ENCODE data around the gene FGF5. TPM values are rescaled to one million over a fixed set of nuclear protein-coding genes. Genes with fewer than 3 reads are reported as not detected.
"Not testable (repeated sequence)": the region's sequence is repeated elsewhere in the genome, so short reads cannot be mapped to it uniquely, and the experiment has no call there.

The FGF5 gene
- polyA plus RNA-seq, 1 donor = 0.03 TPM

DNA sequence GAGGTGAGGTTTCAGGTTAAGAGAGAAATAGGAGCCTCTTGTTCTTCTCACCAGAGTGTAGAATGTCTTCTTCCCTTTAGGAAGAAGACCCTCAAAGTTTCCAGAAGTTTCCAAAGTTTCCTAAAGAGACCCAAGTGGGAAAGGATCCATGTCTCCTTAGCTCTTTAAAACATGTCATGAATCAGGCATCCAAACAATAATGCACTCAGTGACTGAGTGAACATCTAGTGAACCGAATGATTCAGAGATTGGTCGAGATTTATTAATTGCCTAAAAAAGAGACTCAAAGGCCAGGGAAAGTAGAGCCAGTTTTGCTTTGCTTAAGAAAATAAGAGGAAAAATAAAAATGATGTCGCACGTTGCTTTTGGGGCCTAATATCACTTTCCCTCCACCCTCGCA, 29.4 kb downstream of the FGF5 start:
- DNase-seq = no peak

GRCh38 chr4:80301884-80302283, 35.4 kb downstream of the FGF5 start:
- DNase-seq = no peak

GRCh38 chr4:80302616-80303223, 36.3 kb downstream of the FGF5 start:
- no peak for DNase-seq

- DNase-seq = no peak
These were observed 39.0 kb downstream of the FGF5 start for GRCh38 chr4:80305466-80305865.

GRCh38 chr4:80306260-80306659, 39.8 kb downstream of the FGF5 start:
- DNase-seq = no peak

DNA sequence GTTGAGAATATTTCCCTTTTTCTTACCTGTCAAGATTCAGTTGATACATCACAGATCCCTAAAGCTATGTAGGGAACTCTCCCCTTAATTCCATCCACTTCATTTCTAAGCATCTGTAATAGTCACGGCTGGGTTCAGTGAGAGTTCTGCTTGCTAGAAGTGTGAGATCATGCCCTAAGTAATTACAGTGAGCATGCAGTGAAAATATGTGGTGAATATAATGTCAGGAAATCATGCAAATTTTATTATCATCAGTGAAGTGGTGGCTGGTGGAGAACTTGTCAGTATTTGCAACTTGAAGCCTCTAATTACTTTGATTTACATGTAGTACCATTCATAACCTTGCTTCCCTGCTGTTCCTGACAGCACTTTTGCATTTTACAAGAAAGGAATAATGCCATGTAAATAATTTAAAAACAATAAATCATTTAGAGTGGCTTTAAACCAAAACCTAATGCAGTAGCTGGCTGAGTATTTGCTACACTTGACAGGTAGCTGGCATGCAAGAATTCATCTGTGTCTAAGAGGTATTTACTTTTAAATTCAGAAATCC, 40.8 kb downstream of the FGF5 start:
- no peak for DNase-seq

DNA sequence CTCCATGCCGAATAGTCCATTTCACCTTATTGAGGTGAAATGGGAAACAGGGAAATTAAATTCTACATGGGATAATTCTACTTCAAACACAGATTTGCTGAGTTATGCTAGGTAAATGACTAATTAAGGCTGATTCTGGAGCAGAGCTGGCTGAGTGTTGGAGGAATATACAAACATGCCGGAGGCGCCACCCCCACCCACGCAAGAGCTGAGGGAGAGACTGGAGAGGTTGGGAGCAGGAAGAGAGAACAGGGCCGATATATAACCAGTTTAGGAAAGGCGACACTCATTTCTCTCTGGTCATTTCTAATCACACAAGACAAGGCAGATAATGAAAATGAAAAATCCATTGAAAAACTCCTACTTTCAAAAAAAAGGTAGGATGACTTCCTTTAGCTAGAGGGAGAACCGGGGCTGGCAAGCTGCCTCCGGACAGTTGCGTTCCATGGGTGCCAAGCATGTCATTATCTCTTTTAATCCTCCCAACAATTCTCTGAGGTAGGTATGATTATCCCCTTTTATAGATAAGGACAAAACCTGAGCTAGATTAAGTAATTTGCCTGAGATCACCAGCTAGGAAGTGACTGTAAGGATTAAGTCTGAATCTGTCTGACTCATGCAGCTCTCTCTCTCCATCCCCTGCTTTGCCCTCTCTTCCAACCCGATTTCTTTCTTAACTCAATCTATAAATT, 41.5 kb downstream of the FGF5 start:
- no peak for DNase-seq

GRCh38 chr4:80308466-80308822, 42.0 kb downstream of the FGF5 start:
- DNase-seq = no peak

GRCh38 chr4:80309294-80310004, 43.0 kb downstream of the FGF5 start:
- no peak for DNase-seq

DNA sequence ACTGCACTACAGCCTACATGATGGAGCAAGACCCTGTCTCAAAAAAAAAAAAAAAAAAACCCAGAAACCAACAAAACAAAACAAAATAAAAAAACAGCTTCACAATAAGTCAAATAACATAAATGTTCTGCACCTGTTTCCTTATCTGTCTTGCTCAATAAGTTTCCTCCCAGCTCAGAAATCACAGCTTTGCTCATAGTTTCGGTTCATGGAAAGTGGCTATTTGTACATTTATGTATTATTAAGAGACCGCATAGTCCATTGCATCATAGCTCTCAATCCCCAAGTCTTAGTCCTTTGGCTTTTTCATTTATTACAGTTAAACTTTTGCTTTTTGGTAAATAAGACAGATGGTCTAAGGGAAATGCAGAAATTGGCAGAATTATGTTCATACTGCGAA, 44.7 kb downstream of the FGF5 start:
- no peak for DNase-seq

DNA sequence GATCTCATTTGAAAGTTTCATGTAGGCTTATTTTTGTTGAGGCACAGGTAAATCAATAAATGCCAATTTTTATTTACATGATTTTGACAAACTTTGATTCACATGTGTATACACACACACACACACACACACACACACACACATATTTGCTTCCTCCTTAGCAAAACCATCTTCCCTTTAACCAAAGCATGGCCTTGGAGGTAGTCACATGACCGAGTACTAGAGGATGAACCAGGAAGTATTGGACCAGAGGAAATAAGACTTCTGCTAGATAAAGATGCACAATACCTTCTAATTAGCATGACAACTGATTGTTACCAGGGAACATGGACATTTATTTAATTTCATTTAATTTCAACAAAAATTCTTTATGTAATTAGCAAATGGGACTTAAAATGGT, 45.7 kb downstream of the FGF5 start:
- no peak for DNase-seq

DNA sequence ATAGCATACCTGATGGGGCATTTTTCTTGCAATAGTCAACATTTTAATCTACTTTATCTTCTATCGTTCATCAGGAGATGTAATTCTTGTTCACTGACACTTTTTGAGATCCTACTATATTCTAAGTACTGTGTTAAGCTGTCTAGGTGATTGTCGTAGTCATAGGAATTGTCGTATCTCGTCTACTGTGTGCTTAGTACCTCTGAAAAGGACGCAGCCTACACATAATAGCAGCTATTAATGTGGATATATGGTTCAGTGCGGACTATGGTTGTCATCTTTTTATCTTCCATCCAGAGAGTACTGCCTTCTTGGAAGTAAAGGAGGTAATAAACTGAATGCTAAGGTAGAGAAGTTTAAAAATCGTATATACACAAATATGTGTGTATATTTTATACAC, 47.2 kb downstream of the FGF5 start:
- no peak for DNase-seq

DNA sequence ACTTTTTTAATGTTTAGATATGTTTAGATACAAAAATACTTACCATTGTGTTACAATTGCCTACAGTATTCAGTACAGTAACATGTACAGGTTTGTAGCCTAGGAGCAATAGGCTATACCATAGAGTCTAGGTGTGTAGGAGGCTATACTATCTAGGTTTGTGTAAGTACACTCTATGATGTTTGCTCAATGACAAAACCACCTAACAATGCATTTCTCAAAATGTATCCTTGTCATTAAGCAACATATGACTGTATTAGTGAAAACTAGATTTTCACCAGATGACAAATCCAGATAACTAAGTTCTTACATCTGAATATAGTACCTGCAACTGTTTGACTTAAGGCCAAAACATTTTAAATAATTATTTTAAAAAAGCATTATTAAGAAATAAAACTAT, 49.4 kb downstream of the FGF5 start:
- DNase-seq = not testable (repeated sequence)

DNA sequence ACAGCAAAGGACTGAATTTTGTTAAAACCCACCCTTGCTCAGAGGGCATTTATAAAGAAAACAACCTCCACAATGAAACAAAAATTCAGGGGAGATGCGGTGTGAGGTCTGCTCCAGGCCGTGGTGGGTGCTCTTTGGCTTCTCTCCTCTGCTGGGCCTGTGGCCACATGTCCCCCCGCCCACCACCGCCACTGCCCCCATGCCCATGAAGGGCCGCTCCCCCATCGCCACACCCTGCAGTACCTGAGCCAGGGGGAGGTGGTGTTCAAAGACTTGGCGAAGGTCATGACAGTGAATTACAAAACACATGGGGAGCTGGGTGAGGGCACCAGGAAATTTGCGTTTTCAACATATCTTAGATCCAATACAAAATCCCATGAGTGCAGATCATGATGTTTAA, 54.9 kb downstream of the FGF5 start:
- DNase-seq = no peak

DNA sequence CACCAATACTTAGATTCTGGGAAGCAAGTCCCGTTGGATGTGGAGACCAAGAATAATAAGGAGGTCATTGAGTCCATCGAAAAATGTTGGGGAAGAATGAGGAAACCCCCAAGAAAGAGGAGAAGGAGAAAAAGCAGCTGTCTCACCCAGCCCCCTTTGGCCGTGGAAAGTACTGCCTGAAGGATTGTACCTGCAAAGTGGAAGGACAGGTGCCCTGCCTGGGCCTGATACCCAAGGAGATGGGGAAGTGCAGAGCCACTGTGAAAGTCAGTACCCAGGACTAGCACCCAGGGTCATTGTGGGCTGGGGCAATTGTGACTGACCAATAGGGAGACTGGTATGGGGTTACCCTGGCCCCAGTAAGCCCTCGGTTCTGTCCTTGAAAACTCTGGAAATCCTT, 55.3 kb downstream of the FGF5 start:
- no peak for DNase-seq

- no peak for DNase-seq
These were observed 56.3 kb downstream of the FGF5 start for GRCh38 chr4:80322716-80323115.

GRCh38 chr4:80324171-80324570, 57.7 kb downstream of the FGF5 start:
- DNase-seq = no peak

GRCh38 chr4:80331693-80332092, 65.2 kb downstream of the FGF5 start:
- no peak for DNase-seq

GRCh38 chr4:80333121-80333520, 66.7 kb downstream of the FGF5 start:
- DNase-seq = no peak

DNA sequence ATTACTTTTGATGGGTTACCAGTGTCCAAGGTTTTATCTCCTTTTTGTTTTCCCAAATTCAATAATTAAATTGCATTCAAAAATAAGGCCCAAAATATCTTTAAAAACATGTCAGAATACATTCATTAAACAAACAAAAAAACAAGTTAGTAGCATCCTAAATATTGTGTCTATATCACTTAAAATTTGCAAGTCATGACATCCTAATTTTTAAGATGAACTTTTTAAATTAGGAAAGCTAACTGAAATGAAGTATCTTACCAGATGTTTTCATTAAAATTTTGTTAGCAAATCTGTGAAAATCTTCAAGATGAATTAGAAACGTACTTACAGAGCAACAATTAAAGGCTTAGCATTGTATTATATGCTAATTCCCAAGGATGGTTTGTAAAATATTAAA, 68.1 kb downstream of the FGF5 start:
- no peak for DNase-seq

DNA sequence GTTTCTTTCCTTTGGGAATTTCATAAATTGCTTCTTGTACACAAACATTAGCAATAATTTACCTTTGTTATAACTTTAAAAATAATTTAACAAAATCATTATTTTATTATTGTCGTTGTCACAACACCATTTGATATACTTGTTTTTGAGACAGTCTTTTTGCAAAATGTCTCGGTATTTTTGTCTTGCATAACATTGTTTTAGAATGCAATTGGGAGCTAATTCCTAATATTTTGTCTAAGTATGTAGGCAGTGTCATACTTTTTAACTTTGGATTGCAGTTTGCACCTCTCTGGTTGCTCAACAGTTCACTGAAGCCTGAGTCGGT, 68.7 kb downstream of the FGF5 start:
- DNase-seq = no peak

DNA sequence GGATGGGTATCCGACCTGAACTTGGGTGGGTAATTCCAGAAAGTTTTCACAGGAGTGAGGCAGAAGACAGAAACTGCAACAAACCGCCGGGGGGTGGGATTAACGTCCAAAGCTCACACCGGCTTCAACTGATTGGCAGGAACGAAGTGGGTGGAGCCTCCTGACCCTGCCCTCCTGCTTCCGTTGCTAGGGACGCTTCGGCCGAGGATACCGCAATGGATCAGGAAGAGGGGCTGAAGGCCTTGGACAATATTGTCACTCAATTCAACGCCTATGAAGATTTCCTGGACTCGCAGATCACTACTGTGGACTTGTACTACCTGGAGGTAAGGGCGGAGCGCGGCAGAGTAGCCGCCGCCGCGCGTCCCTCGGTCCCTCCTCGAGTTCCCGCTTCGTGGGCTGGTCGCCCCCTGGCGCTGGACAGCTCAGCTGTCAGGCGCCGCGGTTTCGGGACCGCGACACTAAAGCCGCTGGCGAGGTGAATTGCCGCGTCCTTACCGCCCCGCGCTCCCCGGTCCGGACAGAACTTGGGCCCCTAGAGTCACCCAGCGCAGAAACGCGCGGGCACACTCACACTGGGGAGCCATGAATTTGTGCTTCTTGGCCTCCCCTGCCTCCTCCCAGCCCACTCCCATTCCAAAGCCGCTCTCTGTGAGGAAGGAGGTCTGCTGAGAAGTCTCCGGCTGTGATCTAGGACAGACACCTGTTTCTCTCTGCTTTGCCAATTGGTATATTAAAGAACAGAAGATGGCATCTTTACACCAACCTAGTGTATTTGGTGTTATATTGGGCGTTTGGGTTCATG, 69.3 kb downstream of the FGF5 start, which contains the start of gene CFAP299:
CFAP299 (plus strand) TSS at position 177 of the 805 bp plus-strand sequence.
- peak; percentile 85 for DNase-seq

DNA sequence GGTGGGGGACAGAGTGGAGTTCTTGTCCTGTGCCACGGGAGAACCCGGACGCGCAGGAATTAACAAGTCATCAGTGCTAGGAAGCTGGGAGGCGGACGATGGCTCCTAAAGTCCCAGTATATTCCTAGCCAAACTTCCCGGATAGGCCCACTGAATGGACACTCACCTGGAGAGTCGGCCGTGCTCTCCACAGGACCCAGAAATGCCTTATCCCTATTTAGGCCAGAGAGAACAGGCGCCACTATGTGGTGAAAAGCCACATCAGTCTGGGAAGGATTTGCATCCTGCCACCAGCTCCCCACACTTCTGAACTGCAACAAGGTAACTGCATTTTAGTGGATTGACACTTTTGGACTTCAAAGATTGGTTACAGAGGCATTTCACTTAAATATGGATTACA, 70.1 kb downstream of the FGF5 start:
- DNase-seq = no peak

Data from left kidney (tissue), 2 donors.